Kasumi-1 (cell line): ENCODE data around the gene NPHS1.
"Not testable (repeated sequence)": the region's sequence is repeated elsewhere in the genome, so short reads cannot be mapped to it uniquely, and the experiment has no call there.

Experiments
- DNase-seq, 2 experiments: peaks; one replicate each; lab custom pipeline; 2025; lab: John Stamatoyannopoulos, UW

The NPHS1 gene

DNA sequence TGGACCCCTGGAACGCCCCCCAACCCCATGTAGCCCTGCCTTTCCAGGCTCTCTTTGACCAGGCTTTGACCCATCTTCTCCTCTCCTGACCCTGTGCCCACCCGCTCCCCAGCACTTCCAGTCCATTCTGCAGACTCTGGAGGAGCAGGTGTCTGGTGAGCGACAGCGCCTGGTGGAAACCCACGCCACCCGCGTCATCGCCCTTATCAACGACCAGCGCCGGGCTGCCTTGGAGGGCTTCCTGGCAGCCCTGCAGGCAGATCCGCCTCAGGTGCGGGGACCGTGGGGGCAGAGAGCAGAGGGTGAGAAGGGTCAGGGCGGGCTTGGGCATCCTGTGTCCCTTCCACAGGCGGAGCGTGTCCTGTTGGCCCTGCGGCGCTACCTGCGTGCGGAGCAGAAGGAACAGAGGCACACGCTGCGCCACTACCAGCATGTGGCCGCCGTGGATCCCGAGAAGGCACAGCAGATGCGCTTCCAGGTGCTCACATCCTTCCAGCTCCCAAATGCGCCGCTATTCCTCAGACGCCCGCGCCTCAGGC, 22.2 kb upstream of the NPHS1 start:
- DNase-seq: no peak

DNA sequence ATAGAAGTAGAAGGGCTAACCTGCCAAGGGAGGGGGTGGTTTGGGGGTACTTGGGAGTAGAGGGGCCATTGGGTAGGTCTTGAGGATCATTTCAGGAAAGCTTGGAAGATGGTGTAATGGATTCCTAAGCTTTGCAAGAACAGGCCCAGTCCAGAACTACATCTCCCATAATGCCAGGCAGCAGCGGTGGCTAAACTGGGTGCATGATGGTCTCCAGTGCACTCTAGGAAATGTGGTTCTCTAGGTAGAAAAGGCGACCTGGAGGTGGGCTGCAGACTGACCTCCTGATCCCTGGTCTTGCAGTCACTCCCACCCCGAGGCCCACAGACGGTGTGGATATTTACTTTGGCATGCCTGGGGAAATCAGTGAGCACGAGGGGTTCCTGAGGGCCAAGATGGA, 19.9 kb upstream of the NPHS1 start:
- no peak for DNase-seq

GRCh38 chr19:35871611-35872010, 19.3 kb upstream of the NPHS1 start:
- no peak for DNase-seq

- no peak for DNase-seq
Measured at GRCh38 chr19:35870798-35871197, 18.5 kb upstream of the NPHS1 start.

- not testable (repeated sequence) for DNase-seq
Measured at GRCh38 chr19:35870124-35870736, 17.9 kb upstream of the NPHS1 start.

DNA sequence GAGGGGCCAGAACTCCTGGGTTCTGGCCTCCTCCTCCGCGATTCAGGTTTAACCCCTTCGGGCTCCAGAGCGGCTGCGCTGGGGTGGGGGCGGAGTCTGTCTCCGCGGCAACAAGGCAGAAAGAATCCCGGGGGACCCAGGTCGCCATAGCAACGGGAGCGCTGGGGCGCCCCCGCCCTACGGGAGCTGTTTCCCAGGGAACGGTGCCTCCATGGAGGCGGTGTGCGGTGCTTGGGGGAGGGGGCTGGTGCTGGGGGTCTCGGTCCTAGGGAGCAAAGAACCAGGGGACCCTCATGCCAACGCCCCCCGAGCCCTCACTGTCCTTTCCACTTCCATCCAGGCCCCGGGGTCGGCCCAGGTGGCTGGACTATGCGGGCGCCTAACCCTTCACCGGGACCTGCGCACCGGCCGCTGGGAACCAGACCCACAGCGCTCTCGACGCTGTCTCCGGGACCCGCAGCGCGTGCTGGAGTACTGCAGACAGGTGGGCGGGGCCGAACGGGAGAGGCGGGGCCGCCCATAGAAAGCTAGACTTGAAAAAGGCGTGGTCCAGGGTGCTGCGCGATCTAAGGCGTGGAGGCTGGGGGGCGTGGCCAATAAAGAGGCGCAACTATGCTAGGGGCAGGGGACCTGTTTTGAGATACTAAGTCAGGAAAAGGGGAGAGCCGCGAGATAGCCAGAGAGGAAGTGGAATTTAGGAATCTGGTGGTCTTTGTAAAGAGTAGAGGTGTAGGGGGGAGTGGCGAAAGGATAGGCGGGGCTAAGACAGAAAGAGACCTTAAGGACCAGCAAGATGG, 17.2 kb upstream of the NPHS1 start:
- DNase-seq: peak; percentile 10 to 13

DNA sequence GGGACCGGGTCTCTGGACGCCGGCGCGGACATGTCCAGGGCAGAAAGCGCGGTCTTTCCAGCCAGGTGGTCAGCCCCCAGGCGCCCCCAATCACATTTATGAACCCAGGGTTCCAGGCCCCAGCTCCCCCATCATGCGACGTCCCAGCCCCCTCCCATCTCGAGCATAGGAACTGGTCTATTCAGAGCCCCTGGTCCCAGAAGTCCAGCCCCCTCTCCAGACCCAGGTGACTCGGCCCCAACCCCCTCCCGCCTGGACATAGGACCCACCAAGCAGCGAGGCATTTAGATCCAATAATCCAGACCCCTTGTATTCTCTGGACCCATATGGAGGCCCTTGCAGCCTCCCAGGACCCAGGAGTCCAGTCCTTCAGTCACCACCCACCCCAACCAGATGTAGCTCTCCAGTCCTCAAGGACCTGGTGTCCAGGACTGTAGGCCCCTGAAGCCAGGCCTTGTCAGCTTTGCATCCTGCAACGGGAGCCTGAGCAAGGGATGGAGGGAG, 16.6 kb upstream of the NPHS1 start:
- DNase-seq: no peak

DNA sequence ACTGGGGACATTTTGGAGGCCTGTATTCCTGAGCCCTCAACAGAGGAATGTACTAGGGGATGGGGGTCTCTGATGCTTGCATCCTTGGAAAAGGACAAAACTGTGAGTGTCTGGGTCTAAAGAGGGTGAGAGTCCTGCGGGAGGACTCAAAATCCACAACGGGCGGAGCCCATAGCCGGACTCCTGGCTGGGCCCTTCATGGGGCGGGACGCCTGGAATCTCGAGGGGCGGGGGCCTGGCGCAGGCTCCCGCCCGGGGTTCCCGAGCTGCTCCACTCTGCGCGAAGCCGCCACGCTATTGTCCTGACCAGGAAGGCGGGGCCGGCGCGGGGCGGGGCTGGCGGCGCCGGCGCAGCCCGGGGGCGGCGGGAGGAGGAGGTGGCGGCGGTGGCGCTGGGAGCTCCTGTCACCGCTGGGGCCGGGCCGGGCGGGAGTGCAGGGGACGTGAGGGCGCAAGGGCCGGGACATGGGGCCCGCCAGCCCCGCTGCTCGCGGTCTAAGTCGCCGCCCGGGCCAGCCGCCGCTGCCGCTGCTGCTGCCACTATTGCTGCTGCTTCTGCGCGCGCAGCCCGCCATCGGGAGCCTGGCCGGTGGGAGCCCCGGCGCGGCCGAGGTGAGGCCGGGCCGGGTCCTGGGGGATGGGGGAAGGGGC, 16.0 kb upstream of the NPHS1 start, which contains the start of gene APLP1:
TSS of gene APLP1 (plus strand) at position 403 of the 651 bp plus-strand sequence. CDS start at position 466, 63 bp downstream.
- DNase-seq: peak; percentile 2 to 4

GRCh38 chr19:35863018-35863417, 10.7 kb upstream of the NPHS1 start:
- no peak for DNase-seq

GRCh38 chr19:35862528-35862927, 10.2 kb upstream of the NPHS1 start:
- no peak for DNase-seq

DNA sequence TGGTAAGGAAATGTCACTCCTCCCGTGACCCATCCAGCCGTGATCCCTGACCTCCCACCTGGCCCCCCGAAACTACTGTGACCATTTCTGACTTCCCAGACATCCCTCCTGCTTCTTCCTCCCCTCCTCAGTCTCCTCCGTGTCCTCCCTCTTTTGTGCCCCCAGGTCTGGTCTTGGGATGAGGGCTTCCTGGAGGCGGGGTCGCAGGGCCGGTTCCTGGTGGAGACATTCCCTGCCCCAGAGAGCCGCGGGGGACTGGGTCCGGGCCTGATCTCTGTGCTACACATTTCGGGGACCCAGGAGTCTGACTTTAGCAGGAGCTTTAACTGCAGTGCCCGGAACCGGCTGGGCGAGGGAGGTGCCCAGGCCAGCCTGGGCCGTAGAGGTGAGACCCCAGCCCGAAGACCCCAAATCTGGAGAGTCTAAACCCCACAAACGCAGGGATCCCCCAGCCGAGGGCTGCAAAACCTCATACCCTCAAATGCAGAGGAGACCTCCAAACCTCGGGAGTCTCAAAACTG, 9.4 kb upstream of the NPHS1 start:
- no peak for DNase-seq

- no peak for DNase-seq
Measured at GRCh38 chr19:35860818-35861639, 8.7 kb upstream of the NPHS1 start.

DNA sequence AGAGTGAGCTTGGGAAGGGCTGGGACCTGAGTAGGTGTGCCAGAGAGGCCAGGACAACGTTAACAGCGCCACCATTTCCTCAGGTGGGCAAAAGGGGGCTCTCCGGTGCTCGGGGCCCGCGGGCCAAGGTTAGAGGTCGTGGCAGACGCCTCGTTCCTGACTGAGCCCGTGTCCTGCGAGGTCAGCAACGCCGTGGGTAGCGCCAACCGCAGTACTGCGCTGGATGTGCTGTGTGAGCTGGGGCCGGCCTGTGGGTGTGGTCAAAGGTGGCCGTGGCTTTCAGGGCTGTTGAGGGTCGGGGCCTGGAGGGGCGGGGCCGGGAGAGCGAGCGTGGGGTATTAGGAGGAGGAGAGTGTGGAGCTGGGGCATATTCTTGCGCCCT, 8.1 kb upstream of the NPHS1 start:
- no peak for DNase-seq

- DNase-seq: no peak
Measured at GRCh38 chr19:35859414-35859813, 7.1 kb upstream of the NPHS1 start.

DNA sequence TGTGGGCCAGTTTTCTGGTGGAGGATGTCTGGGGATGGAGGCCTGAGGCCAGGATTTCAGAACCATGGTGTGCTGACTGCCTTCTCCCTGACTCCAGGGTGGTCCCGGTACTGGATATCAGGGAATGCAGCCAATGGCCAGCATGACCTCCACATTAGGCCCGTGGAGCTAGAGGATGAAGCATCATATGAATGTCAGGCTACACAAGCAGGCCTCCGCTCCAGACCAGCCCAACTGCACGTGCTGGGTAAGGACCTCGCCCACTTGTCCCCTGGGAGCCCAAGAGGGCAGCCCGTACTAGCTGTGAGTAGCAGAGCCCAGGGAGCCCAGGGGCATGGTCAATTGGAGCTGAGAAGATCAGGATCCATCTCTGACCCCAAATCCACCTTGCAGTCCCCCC, 6.0 kb upstream of the NPHS1 start:
- DNase-seq: no peak

DNA sequence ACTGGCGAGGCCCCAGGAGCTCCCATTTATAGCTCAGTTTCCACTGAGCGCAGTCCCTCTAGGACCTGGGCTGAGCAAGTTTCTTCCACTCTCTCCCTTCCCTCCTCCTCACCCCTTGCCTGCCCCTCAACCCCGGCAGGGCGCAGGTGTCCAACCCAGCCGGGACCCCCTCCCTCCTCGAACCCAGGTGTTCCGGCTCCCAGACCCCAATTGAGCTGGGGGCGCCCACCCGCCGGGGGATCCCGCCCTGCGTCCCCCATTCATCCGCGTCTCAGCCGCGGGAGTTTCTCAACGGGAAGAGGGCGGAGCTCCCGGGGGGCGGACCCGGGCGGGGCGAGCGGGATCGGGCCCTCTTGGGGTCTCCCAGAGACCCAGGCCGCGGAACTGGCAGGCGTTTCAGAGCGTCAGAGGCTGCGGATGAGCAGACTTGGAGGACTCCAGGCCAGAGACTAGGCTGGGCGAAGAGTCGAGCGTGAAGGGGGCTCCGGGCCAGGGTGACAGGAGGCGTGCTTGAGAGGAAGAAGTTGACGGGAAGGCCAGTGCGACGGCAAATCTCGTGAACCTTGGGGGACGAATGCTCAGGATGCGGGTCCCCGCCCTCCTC, 4.3 kb upstream of the NPHS1 start, which contains the start of gene KIRREL2:
TSS of gene KIRREL2 (plus strand) at position 366 of the 604 bp plus-strand sequence. CDS start at position 575, 209 bp downstream.
- DNase-seq: peak; percentile 26 to 66

- DNase-seq: no peak
Measured at GRCh38 chr19:35853038-35853756, 893 bp upstream of the NPHS1 start.

DNA sequence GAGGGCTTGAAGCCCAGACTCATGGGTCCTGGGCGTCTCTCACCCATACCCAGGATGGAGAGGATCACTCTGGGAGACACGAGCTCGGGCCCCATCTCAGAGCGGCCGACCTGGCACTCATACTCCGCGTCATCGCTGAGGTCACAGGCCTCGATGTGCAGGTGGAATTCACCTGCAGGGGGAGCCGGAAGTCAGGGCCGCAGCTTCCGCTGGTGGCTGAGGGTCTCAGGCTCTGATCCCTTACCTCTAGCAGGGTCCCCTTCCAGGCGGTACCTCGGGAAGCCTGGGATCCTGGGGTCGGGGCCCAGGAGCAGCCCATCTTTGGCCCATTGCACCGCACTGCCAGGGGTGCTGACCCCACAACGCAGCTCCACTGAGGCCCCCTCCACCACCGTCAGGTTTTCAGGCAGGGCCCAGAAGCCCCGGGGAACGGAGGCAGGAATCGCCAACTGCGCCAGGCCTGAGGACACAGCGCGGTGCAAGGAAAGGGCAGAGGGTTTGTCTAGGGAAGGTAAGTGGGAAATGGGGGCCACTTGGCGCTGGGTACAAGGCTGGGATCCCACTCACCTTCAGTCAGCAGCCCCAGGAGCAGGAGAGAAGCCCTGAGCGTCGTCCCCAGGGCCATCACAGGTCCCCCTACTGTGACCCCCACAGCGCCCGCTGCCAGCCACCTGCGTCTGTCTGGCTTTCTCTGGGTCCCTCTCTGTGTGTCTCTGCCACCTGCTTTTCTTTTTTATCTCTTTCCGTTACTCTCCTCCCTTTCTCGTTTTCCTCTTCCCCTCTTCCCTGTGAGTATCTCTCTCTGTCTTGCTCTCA, 883 bp downstream of the NPHS1 start:
- DNase-seq: no peak

DNA sequence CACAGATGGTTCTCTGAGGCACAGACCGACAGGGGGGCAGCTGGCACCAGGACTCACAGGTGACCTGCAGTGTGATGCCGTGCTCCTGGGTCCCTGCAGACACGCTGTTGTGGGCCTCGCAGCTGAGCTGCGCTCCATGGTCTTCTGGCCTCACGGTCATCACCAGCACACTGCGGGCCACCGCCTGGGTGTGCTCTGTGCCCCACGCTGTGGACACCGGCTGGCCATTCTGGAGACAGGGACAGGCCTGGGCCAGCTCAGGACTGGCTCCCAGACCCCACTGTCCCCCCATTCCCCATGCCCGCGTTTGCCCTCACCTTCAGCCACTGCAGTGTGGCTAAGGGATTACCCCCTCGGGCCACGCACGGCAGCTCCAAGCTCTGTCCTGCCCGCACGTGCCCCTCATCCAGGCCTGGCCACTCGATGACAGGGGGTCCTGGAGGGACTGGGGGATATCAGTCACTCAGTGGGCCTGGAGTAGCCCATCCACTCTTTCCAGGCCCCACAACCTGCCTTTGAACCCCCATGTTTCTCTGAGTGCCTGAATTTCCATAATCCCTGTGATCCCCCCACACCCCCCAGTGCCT, 3.3 kb downstream of the NPHS1 start:
- DNase-seq: no peak
